Mesendoderm (in vitro differentiated cells): ENCODE data around the gene MUS81.
A peak's percentile ranks its signal among the peaks of the same experiment; 100 is the strongest.

Experiments used
- DNase-seq: peaks from one replicate; pipeline ENCODE4 v3.0.0; 2013
- H2AK5ac ChIP-seq: 2 replicates; pipeline ENCODE4 v1.6.1; 2013; ENCODE audit warnings: low read length, inconsistent platforms
- H2BK120ac ChIP-seq: 2 replicates; pipeline ENCODE4 v1.6.1; 2013; ENCODE audit warnings: low read depth, mild to moderate bottlenecking, low read length, moderate library complexity, mixed read lengths
- H2BK15ac ChIP-seq: replicated peaks from 2 replicates; pipeline ENCODE4 v1.6.1; 2013; ENCODE audit warnings: low read depth, mild to moderate bottlenecking, moderate library complexity
- H2BK5ac ChIP-seq: 2 replicates; pipeline ENCODE4 v1.6.1; 2013; ENCODE audit warnings: low read length, inconsistent platforms
- H3K18ac ChIP-seq: 2 replicates; pipeline ENCODE4 v1.6.1; 2013; ENCODE audit warnings: mild to moderate bottlenecking, low read length, mixed read lengths
- H3K23ac ChIP-seq: one replicate; pipeline ENCODE4 v1.6.1; 2013; ENCODE audit warnings: low read length
- H3K27ac ChIP-seq: 2 replicates; pipeline ENCODE4 v1.5.1; 2013; ENCODE audit warnings: low read depth, mild to moderate bottlenecking, inconsistent platforms, low read length, moderate library complexity
- H3K27me3 ChIP-seq: 2 replicates; pipeline ENCODE4 v1.6.1; 2013; ENCODE audit warnings: low read length, control low read depth, mild to moderate bottlenecking, inconsistent platforms; ENCODE audit not compliant: insufficient read depth, poor library complexity
- H3K36me3 ChIP-seq: 2 replicates; pipeline ENCODE4 v1.6.1; 2013; ENCODE audit warnings: low read length, inconsistent platforms; ENCODE audit not compliant: control insufficient read depth, insufficient read depth
- H3K4ac ChIP-seq: one replicate; pipeline ENCODE4 v1.6.1; 2013; ENCODE audit warnings: low read depth, mild to moderate bottlenecking, low read length, moderate library complexity
- H3K4me1 ChIP-seq: 2 replicates; pipeline ENCODE4 v1.6.1; 2013; ENCODE audit warnings: low read depth, low read length, inconsistent platforms; ENCODE audit not compliant: control insufficient read depth
- H3K4me2 ChIP-seq: 2 replicates; pipeline ENCODE4 v1.6.1; 2013; ENCODE audit warnings: low read length
- H3K4me3 ChIP-seq: 2 replicates; pipeline ENCODE4 v1.5.1; 2013; ENCODE audit warnings: mild to moderate bottlenecking, low read length
- H3K56ac ChIP-seq: one replicate; pipeline ENCODE4 v1.6.1; 2013; ENCODE audit warnings: low read length
- H3K79me1 ChIP-seq: 2 replicates; pipeline ENCODE4 v1.6.1; 2013; ENCODE audit warnings: low read length, inconsistent platforms
- H3K79me2 ChIP-seq: 2 replicates; pipeline ENCODE4 v1.6.1; 2013; ENCODE audit warnings: mild to moderate bottlenecking, low read length; ENCODE audit not compliant: control insufficient read depth, insufficient read depth
- H3K9ac ChIP-seq: 2 replicates; pipeline ENCODE4 v1.6.1; 2013; ENCODE audit warnings: low read length, inconsistent platforms
- H4K5ac ChIP-seq: one replicate; pipeline ENCODE4 v1.6.1; 2013; ENCODE audit warnings: low read length
- H4K8ac ChIP-seq: one replicate; pipeline ENCODE4 v1.6.1; 2013; ENCODE audit warnings: low read depth, mild to moderate bottlenecking, control low read depth, low read length, moderate library complexity
- WGBS: extraction: QIAGEN DNeasy Blood & Tissue Kit; methylation state at CpG from one replicate; pipeline ENCODE4 v1.1.7; 2013; ENCODE audit warnings: low lambda C conversion rate, missing lambda C conversion rate; ENCODE audit not compliant: insufficient coverage; ENCODE audit errors: extremely low coverage; 5-methylcytosine and 5-hydroxymethylcytosine counted together

Gene MUS81

DNA sequence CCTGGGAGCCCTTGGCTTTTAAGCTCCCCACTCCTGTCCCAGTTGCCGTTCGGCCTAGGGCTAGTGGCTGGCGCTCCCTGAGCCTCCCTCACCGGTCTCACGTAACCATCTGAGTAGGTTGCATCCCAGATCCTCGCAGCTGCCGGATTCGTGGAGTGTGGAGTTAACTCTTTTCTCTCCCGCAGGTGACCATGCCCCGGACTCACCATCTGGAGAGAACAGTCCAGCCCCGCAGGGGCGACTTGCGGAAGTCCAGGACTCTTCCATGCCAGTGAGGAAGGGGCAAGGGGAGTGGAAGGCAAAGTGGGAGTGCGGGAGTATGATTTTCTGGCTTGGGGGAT lies 902 bp downstream of the MUS81 start:
- Histone ChIP-seq H2BK120ac (no peak overlapping the region), H3K4me2 (peak overlapping the region; percentile 97), H3K23ac (peak overlapping the region; percentile 89), H3K56ac (peak overlapping the region; percentile 95), H3K27me3 (no peaks in the 10 kb centered on the region), H3K79me2 (peaks cover 26% of the 10 kb centered on the region), H3K27ac (peak overlapping the region; percentile 87), H3K36me3 (peaks cover 11% of the 10 kb centered on the region), H3K9ac (peak overlapping the region; percentile 83), H4K8ac (no peak overlapping the region), H2BK15ac (no peak overlapping the region), H4K5ac (no peak overlapping the region), H3K4ac (peak overlapping the region; percentile 74), H2BK5ac (peak overlapping the region; percentile 21), H3K18ac (peak overlapping the region; percentile 44), H3K4me3 (peak overlapping the region; percentile 65), H3K79me1 (peaks cover 18% of the 10 kb centered on the region), H3K4me1 (peaks cover 2% of the 10 kb centered on the region), H2AK5ac (peak overlapping the region; percentile 78)
- no CpG with 5 or more reads among the region's 14 CpGs for WGBS
- no peak for DNase-seq

DNA sequence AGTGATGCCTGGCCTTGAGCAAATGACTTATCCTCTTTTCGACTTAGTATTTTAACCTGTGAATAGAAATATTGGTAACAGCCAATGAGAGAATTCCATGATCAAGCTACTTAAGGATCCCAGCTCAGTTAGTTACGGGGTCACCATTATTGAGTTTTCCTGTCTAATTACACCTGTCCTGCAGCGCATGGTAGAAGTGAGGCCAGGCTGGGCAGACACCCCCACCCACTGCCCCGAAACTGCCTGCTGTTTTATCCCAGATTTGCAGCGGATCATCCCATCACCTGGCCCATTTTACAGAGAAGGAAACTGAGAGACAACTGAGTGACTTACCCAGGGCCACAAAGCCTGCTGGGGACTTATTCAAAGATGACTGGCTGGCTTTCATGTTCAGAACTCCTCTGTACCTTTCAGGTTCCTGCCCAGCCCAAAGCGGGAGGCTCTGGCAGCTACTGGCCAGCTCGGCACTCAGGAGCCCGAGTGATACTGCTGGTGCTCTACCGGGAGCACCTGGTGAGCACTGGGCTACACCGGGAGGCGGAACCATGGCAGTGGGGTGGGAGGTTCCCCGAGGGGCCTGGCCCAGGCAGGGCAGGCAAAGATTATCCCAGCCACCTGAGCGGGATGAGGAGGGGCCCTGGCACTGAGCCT lies 1.4 kb downstream of the MUS81 start:
- Histone ChIP-seq H3K18ac (no peak overlapping the region), H3K27ac (no peak overlapping the region), H3K23ac (no peak overlapping the region), H4K8ac (no peak overlapping the region), H3K9ac (peak overlapping the region; percentile 83), H3K56ac (peak overlapping the region; percentile 95), H2AK5ac (no peak overlapping the region), H4K5ac (no peak overlapping the region), H3K79me2 (peaks cover 21% of the 10 kb centered on the region), H3K4ac (no peak overlapping the region), H2BK120ac (no peak overlapping the region), H3K4me1 (no peaks in the 10 kb centered on the region), H2BK5ac (no peak overlapping the region), H3K4me3 (peak overlapping the region; percentile 65), H3K4me2 (peak overlapping the region; percentile 97), H2BK15ac (no peak overlapping the region), H3K27me3 (no peaks in the 10 kb centered on the region), H3K79me1 (peaks cover 16% of the 10 kb centered on the region), H3K36me3 (peaks cover 10% of the 10 kb centered on the region)
- no peak for DNase-seq
- WGBS = no CpG with 5 or more reads among the region's 13 CpGs

DNA sequence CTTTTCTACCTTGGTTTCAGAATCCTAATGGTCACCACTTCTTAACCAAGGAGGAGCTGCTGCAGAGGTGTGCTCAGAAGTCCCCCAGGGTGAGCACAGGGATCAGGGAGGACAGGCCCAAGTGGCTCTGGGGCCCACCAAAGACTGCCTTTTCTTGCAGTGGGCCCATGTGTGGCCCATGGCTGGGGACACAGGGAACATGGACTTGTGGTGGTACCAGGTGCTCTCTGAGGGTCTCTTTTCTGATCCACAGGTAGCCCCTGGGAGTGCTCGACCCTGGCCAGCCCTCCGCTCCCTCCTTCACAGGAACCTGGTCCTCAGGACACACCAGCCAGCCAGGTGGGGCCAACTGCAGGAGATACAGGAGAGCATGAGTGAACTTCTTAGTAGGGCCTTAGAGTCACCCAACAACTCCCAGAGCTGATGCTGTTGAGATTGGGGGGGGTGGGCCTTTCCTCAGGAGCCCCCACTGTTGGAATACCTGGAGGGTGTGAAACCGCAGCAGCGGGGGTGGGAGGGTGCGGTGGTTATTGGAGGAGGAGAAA lies 2.0 kb downstream of the MUS81 start:
- H3K27ac ChIP-seq = no peak overlapping the region
- no peak overlapping the region for H3K9ac ChIP-seq
- peak overlapping the region; percentile 95 for H3K56ac ChIP-seq
- WGBS = no CpG with 5 or more reads among the region's 5 CpGs
- H2BK120ac ChIP-seq = no peak overlapping the region
- H3K27me3 ChIP-seq = no peaks in the 10 kb centered on the region
- H3K4me1 ChIP-seq = no peaks in the 10 kb centered on the region
- no peak overlapping the region for H4K5ac ChIP-seq
- peaks cover 16% of the 10 kb centered on the region for H3K79me1 ChIP-seq
- H3K36me3 ChIP-seq = peaks cover 10% of the 10 kb centered on the region
- H3K4me3 ChIP-seq = no peak overlapping the region
- H4K8ac ChIP-seq = no peak overlapping the region
- no peak overlapping the region for H2AK5ac ChIP-seq
- no peak overlapping the region for H3K4me2 ChIP-seq
- no peak overlapping the region for H2BK15ac ChIP-seq
- H3K4ac ChIP-seq = no peak overlapping the region
- no peak overlapping the region for H3K18ac ChIP-seq
- H2BK5ac ChIP-seq = no peak overlapping the region
- H3K23ac ChIP-seq = no peak overlapping the region
- H3K79me2 ChIP-seq = peaks cover 15% of the 10 kb centered on the region
- DNase-seq = no peak

DNA sequence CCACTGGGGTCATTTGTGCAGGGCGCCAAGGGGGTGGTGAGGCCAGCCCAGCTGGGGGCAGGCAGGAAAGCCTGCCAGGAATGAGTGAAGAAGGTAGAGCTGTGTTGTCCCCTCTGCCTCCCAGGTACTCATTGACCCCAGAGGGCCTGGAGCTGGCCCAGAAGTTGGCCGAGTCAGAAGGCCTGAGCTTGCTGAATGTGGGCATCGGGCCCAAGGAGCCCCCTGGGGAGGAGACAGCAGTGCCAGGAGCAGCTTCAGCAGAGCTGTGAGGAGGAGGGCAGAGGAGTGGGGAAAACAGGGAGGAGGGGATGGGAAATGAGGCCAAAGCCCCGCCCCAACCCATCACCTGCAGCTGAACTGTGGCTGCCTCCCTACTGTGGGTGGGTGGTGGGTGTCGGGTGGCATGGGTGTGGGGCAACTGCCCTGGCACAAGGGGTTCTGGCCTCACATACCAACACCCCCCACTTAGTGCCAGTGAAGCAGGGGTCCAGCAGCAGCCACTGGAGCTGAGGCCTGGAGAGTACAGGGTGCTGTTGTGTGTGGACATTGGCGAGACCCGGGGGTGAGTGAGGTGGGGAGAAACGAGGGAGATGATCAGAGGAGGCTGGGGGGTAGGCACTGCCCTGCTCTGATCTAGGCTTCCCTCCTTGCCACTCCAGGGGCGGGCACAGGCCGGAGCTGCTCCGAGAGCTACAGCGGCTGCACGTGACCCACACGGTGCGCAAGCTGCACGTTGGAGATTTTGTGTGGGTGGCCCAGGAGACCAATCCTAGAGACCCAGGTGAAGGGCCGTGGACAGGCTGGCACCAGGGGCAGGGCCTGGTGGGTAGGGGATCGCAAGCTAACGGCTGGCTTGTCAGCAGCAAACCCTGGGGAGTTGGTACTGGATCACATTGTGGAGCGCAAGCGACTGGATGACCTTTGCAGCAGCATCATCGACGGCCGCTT lies 3.0 kb downstream of the MUS81 start:
- H2AK5ac ChIP-seq = no peak overlapping the region
- no peak overlapping the region for H3K4ac ChIP-seq
- peaks cover 10% of the 10 kb centered on the region for H3K36me3 ChIP-seq
- no peak overlapping the region for H3K4me2 ChIP-seq
- no peak overlapping the region for H2BK15ac ChIP-seq
- H3K79me1 ChIP-seq = peaks cover 16% of the 10 kb centered on the region
- H3K56ac ChIP-seq = peak overlapping the region; percentile 3
- no peak for DNase-seq
- H3K27ac ChIP-seq = no peak overlapping the region
- peaks cover 9% of the 10 kb centered on the region for H3K79me2 ChIP-seq
- H2BK120ac ChIP-seq = no peak overlapping the region
- WGBS = no CpG with 5 or more reads among the region's 24 CpGs
- no peaks in the 10 kb centered on the region for H3K27me3 ChIP-seq
- no peak overlapping the region for H4K5ac ChIP-seq
- no peak overlapping the region for H3K9ac ChIP-seq
- no peak overlapping the region for H2BK5ac ChIP-seq
- no peak overlapping the region for H4K8ac ChIP-seq
- H3K23ac ChIP-seq = no peak overlapping the region
- H3K4me1 ChIP-seq = no peaks in the 10 kb centered on the region
- H3K18ac ChIP-seq = no peak overlapping the region
- H3K4me3 ChIP-seq = no peak overlapping the region

DNA sequence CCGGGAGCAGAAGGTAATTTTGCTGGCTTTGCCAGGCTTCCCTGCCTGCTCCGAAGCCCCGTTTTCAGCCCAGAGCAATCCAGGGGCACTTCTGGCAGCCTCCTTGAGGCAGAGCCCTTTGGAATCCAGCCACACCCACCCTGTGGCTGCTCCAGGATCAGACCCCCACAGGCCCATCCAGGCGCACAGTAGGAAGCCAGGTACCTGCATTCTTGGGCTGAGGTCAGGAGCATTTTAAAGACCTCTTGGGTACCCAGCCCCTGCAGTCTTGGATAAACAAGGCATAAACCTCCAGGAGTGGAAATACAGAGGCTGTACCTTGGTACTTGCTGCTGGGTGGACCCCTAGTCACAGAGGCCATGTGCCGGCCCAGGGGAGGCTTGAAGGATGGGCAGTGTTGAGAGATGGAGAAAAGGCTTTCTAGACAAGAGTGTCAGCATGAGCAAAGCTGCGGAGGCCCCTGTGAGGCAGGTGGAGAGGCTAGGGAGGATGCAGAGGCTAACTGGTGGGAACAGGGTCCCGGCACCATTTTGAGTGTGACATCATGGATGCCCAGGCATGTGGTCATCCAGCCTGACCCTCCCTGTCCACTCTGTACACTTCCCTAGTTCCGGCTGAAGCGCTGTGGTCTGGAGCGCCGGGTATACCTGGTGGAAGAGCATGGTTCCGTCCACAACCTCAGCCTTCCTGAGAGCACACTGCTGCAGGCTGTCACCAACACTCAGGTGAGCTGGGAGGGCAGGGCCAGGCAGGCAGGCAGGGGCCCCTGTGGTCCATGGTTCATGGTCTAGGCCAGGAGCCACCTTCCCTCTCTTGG lies 3.9 kb downstream of the MUS81 start:
- Histone ChIP-seq H3K9ac (no peak overlapping the region), H2AK5ac (no peak overlapping the region), H2BK5ac (no peak overlapping the region), H3K18ac (no peak overlapping the region), H3K79me2 (peaks cover 9% of the 10 kb centered on the region), H4K5ac (no peak overlapping the region), H3K4ac (no peak overlapping the region), H3K23ac (no peak overlapping the region), H3K27me3 (no peaks in the 10 kb centered on the region), H2BK15ac (no peak overlapping the region), H3K4me3 (no peak overlapping the region), H4K8ac (no peak overlapping the region), H3K4me2 (no peak overlapping the region), H3K56ac (no peak overlapping the region), H3K27ac (no peak overlapping the region), H3K36me3 (peaks cover 10% of the 10 kb centered on the region), H3K4me1 (no peaks in the 10 kb centered on the region), H2BK120ac (no peak overlapping the region), H3K79me1 (peaks cover 16% of the 10 kb centered on the region)
- WGBS = no CpG with 5 or more reads among the region's 12 CpGs
- no peak for DNase-seq
